ENCODE measurements around the gene FCN2. TPM values are rescaled to one million over a fixed set of nuclear protein-coding genes. Genes with fewer than 3 reads are reported as not detected.
A peak's percentile ranks its signal among the peaks of the same experiment; 100 is the strongest.

FCN2 gene
- total RNA-seq, 6 donors from 2014 or later = not detected

GRCh38 chr9:134908524-134909309, 28.1 kb downstream of the FCN2 start:
- Histone ChIP-seq H3K27ac (no peak overlapping the region), H3K27me3 (no peaks in the 10 kb centered on the region), H3K4me3 (no peak overlapping the region), H3K36me3 (no peaks in the 10 kb centered on the region), H3K9me3 (no peaks in the 10 kb centered on the region), H3K4me1 (no peaks in the 10 kb centered on the region)
- ATAC-seq (ENCODE audit: low FRiP score in 2 of 2) (no peak), DNase-seq (peak in 1 of 2 donors; percentile 10)
- 83 to 85% methylated on average over 10 to 13 of the region's 13 CpGs for WGBS, 2 donors
- TF ChIP-seq CTCF (IDR thresholded peaks at IDR 0.05) = no peak
- no peak for TF ChIP-seq EP300 (IDR thresholded peaks at IDR 0.05)
- no peak for TF ChIP-seq POLR2A (IDR thresholded peaks at IDR 0.05)
- no peak for TF ChIP-seq POLR2AphosphoS5 (IDR thresholded peaks at IDR 0.05)

- no peaks in the 10 kb centered on the region for H3K9me3 ChIP-seq
- 74 to 82% methylated on average over 23 to 24 of the region's 24 CpGs for WGBS, 2 donors
- no peaks in the 10 kb centered on the region for H3K36me3 ChIP-seq
- TF ChIP-seq EP300 (IDR thresholded peaks at IDR 0.05) (no peak), CTCF (IDR thresholded peaks at IDR 0.05) (no peak), POLR2A (IDR thresholded peaks at IDR 0.05) (no peak), POLR2AphosphoS5 (IDR thresholded peaks at IDR 0.05) (no peak)
- no peaks in the 10 kb centered on the region for H3K27me3 ChIP-seq
- no peaks in the 10 kb centered on the region for H3K4me1 ChIP-seq
- H3K4me3 ChIP-seq = no peak overlapping the region
- no peak overlapping the region for H3K27ac ChIP-seq
- DNase-seq = peak in 1 of 2 donors; percentile 8
- ATAC-seq (ENCODE audit: low FRiP score in 2 of 2) = no peak
These were observed 29.2 kb downstream of the FCN2 start for GRCh38 chr9:134909511-134910481.

GRCh38 chr9:134912126-134912840, 31.7 kb downstream of the FCN2 start:
- H3K9me3 ChIP-seq = no peaks in the 10 kb centered on the region
- H3K4me1 ChIP-seq = no peaks in the 10 kb centered on the region
- TF ChIP-seq CTCF (IDR thresholded peaks at IDR 0.05) (no peak), EP300 (IDR thresholded peaks at IDR 0.05) (no peak), POLR2A (IDR thresholded peaks at IDR 0.05) (no peak), POLR2AphosphoS5 (IDR thresholded peaks at IDR 0.05) (no peak)
- WGBS, 2 donors = 90 to 92% methylated on average over 7 to 16 of the region's 20 CpGs
- no peaks in the 10 kb centered on the region for H3K36me3 ChIP-seq
- DNase-seq = no peak
- no peak overlapping the region for H3K27ac ChIP-seq
- no peak for ATAC-seq (ENCODE audit: low FRiP score in 2 of 2)
- no peak overlapping the region for H3K4me3 ChIP-seq
- no peaks in the 10 kb centered on the region for H3K27me3 ChIP-seq

GRCh38 chr9:134913041-134913712, 32.6 kb downstream of the FCN2 start:
- H3K9me3 ChIP-seq = no peaks in the 10 kb centered on the region
- no peak overlapping the region for H3K27ac ChIP-seq
- H3K27me3 ChIP-seq = no peaks in the 10 kb centered on the region
- no peak overlapping the region for H3K4me3 ChIP-seq
- WGBS, 2 donors = 86 to 88% methylated on average over 14 to 22 of the region's 22 CpGs
- ATAC-seq (ENCODE audit: low FRiP score in 2 of 2) (no peak), DNase-seq (no peak)
- no peak for TF ChIP-seq POLR2AphosphoS5 (IDR thresholded peaks at IDR 0.05)
- no peak for TF ChIP-seq EP300 (IDR thresholded peaks at IDR 0.05)
- no peak for TF ChIP-seq CTCF (IDR thresholded peaks at IDR 0.05)
- no peak for TF ChIP-seq POLR2A (IDR thresholded peaks at IDR 0.05)
- H3K36me3 ChIP-seq = no peaks in the 10 kb centered on the region
- H3K4me1 ChIP-seq = no peaks in the 10 kb centered on the region

All from upper lobe of left lung (tissue), 6 donors.